Mesenchymal stem cell (in vitro differentiated cells and primary cell): Measurements from ENCODE around the gene COL23A1.

Experiments
- DNase-seq: peaks from one replicate; pipeline ENCODE4 v3.0.0-alpha.2; 2013
- H2AFZ ChIP-seq: one replicate; pipeline ENCODE4 v1.6.1; 2013; ENCODE audit warnings: low read depth, mild to moderate bottlenecking, control low read depth, inconsistent platforms, low read length, moderate library complexity
- H2AK5ac ChIP-seq: 2 replicates; pipeline ENCODE4 v1.6.1; 2013; ENCODE audit warnings: low read length, moderate library complexity, mild to moderate bottlenecking, inconsistent platforms; ENCODE audit not compliant: severe bottlenecking
- H2BK120ac ChIP-seq: one replicate; pipeline ENCODE4 v1.6.1; 2013; ENCODE audit warnings: low read depth, mild to moderate bottlenecking, inconsistent platforms, low read length, moderate library complexity
- H2BK12ac ChIP-seq, 2 experiments: one replicate each; pipeline ENCODE4 v1.6.1; 2013; ENCODE audit warnings: inconsistent platforms in 2 of 2, low read length in 2 of 2, mild to moderate bottlenecking in 2 of 2, moderate library complexity in 2 of 2, control low read depth in 1 of 2
- H2BK15ac ChIP-seq: one replicate; pipeline ENCODE4 v1.6.1; 2013; ENCODE audit warnings: mild to moderate bottlenecking, low read depth, inconsistent platforms; ENCODE audit not compliant: poor library complexity, severe bottlenecking
- H2BK5ac ChIP-seq: 2 replicates; pipeline ENCODE4 v1.6.1; 2013; ENCODE audit warnings: low read depth, mild to moderate bottlenecking, low read length, control low read depth, inconsistent platforms; ENCODE audit not compliant: poor library complexity, severe bottlenecking
- H3K14ac ChIP-seq, 2 experiments: one replicate each; pipeline ENCODE4 v1.6.1; 2013; ENCODE audit warnings: inconsistent platforms in 2 of 2, low read length in 2 of 2, control low read depth in 1 of 2, mild to moderate bottlenecking in 1 of 2, moderate library complexity in 1 of 2
- H3K18ac ChIP-seq, 2 experiments: one replicate each; pipeline ENCODE4 v1.6.1; 2013; ENCODE audit warnings: inconsistent platforms in 2 of 2, low read length in 2 of 2, control low read depth in 1 of 2, low read depth in 1 of 2, mild to moderate bottlenecking in 1 of 2
- H3K23ac ChIP-seq, 2 experiments: one replicate each; pipeline ENCODE4 v1.6.1; 2013; ENCODE audit warnings: inconsistent platforms in 2 of 2, low read length in 2 of 2, mild to moderate bottlenecking in 2 of 2, moderate library complexity in 2 of 2, control low read depth in 1 of 2
- H3K27ac ChIP-seq: 2 replicates; pipeline ENCODE4 v1.5.1; 2013; ENCODE audit warnings: mild to moderate bottlenecking, moderate library complexity, low read length, control low read depth, inconsistent platforms; ENCODE audit not compliant: poor library complexity, severe bottlenecking
- H3K27me3 ChIP-seq, 2 experiments: 2 replicates each; pipeline versions ENCODE4 v1.6.1 to v1.7.0; 2013; ENCODE audit warnings: low read length in 2 of 2, mild to moderate bottlenecking in 2 of 2, moderate library complexity in 2 of 2, control low read depth in 1 of 2, inconsistent platforms in 1 of 2; ENCODE audit not compliant: control insufficient read depth in 1 of 2, insufficient read depth in 1 of 2
- H3K36me3 ChIP-seq, 2 experiments: 2 replicates each; pipeline versions ENCODE4 v1.6.1 to v1.7.0; 2013; ENCODE audit warnings: low read length in 2 of 2, control low read depth in 1 of 2, inconsistent platforms in 1 of 2, low read depth in 1 of 2, mild to moderate bottlenecking in 1 of 2; ENCODE audit not compliant: insufficient read depth in 2 of 2, control insufficient read depth in 1 of 2
- H3K4ac ChIP-seq, 2 experiments: one replicate each; pipeline ENCODE4 v1.6.1; 2013; ENCODE audit warnings: inconsistent platforms in 2 of 2, low read length in 2 of 2, mild to moderate bottlenecking in 2 of 2, moderate library complexity in 2 of 2, control low read depth in 1 of 2, low read depth in 1 of 2
- H3K4me1 ChIP-seq: 2 replicates; pipeline ENCODE4 v1.6.1; 2013; ENCODE audit warnings: low read depth, low read length, control low read depth; ENCODE audit not compliant: control insufficient read depth, insufficient read depth
- H3K4me2 ChIP-seq: 2 replicates; pipeline ENCODE4 v1.6.1; 2013; ENCODE audit warnings: low read length, mild to moderate bottlenecking, inconsistent platforms; ENCODE audit not compliant: poor library complexity, severe bottlenecking
- H3K4me3 ChIP-seq, 2 experiments: 2 replicates each; pipeline versions ENCODE4 v1.5.1 to v1.7.0; 2013; ENCODE audit warnings: low read length in 2 of 2, mild to moderate bottlenecking in 2 of 2, control low read depth in 1 of 2, low read depth in 1 of 2; ENCODE audit not compliant: insufficient read depth in 1 of 2
- H3K79me1 ChIP-seq: replicated peaks from 2 replicates; pipeline ENCODE4 v1.6.1; 2013; ENCODE audit warnings: mild to moderate bottlenecking, control low read depth, low read length, inconsistent platforms; ENCODE audit not compliant: poor library complexity, severe bottlenecking
- H3K9ac ChIP-seq: 2 replicates; pipeline ENCODE4 v1.7.0; 2013; ENCODE audit warnings: mild to moderate bottlenecking, low read length, moderate library complexity
- H3K9me3 ChIP-seq: 2 replicates; pipeline ENCODE4 v1.7.0; 2013; ENCODE audit warnings: mild to moderate bottlenecking, low read length; ENCODE audit not compliant: control insufficient read depth
- H4K8ac ChIP-seq: one replicate; pipeline ENCODE4 v1.6.1; 2013; ENCODE audit warnings: inconsistent platforms, mild to moderate bottlenecking, low read length, moderate library complexity
- H4K91ac ChIP-seq: one replicate; pipeline ENCODE4 v1.6.1; 2013; ENCODE audit warnings: mild to moderate bottlenecking, low read length, inconsistent platforms
- WGBS: methylation state at CpG from one replicate; pipeline ENCODE4 v1.1.7; 2013; ENCODE audit warnings: mixed read lengths; 5-methylcytosine and 5-hydroxymethylcytosine counted together

The COL23A1 gene

GRCh38 chr5:178495706-178496105 is 94.5 kb downstream of the COL23A1 start:
- no peak overlapping the region for H3K27ac ChIP-seq
- no peaks in the 10 kb centered on the region for H3K79me1 ChIP-seq
- no peak overlapping the region for H2BK120ac ChIP-seq
- no peak overlapping the region for H3K4me2 ChIP-seq
- H3K14ac ChIP-seq: no peak overlapping the region
- H3K27me3 ChIP-seq: no peaks in the 10 kb centered on the region
- no peak overlapping the region for H4K8ac ChIP-seq
- H2BK12ac ChIP-seq: no peak overlapping the region
- no peak overlapping the region for H2AK5ac ChIP-seq
- H3K23ac ChIP-seq: no peak overlapping the region
- no peaks in the 10 kb centered on the region for H3K36me3 ChIP-seq
- H2BK5ac ChIP-seq: no peak overlapping the region
- H2AFZ ChIP-seq: no peak overlapping the region
- H3K4me1 ChIP-seq: no peaks in the 10 kb centered on the region
- no peak overlapping the region for H3K4ac ChIP-seq
- peaks cover 6% of the 10 kb centered on the region for H3K9me3 ChIP-seq
- H4K91ac ChIP-seq: no peak overlapping the region
- WGBS: 92% methylated on average over 4 of the region's 4 CpGs
- no peak overlapping the region for H3K4me3 ChIP-seq
- no peak overlapping the region for H3K18ac ChIP-seq
- no peak overlapping the region for H2BK15ac ChIP-seq
- H3K9ac ChIP-seq: no peak overlapping the region
- DNase-seq: no peak

- H3K4me2 ChIP-seq: no peak overlapping the region
- H3K9ac ChIP-seq: no peak overlapping the region
- no peak overlapping the region for H3K4ac ChIP-seq
- no peak overlapping the region for H4K8ac ChIP-seq
- H2BK12ac ChIP-seq: no peak overlapping the region
- H3K18ac ChIP-seq: no peak overlapping the region
- H3K4me3 ChIP-seq: no peak overlapping the region
- no peak overlapping the region for H4K91ac ChIP-seq
- H3K14ac ChIP-seq: no peak overlapping the region
- no peak overlapping the region for H3K23ac ChIP-seq
- H3K27me3 ChIP-seq: no peaks in the 10 kb centered on the region
- H2AFZ ChIP-seq: no peak overlapping the region
- no peak for DNase-seq
- no peaks in the 10 kb centered on the region for H3K36me3 ChIP-seq
- no peak overlapping the region for H3K27ac ChIP-seq
- H3K4me1 ChIP-seq: no peaks in the 10 kb centered on the region
- peaks cover 19% of the 10 kb centered on the region for H3K9me3 ChIP-seq
- no peak overlapping the region for H2BK15ac ChIP-seq
- H2BK5ac ChIP-seq: no peak overlapping the region
- 83% methylated on average over 8 of the region's 10 CpGs for WGBS
- no peak overlapping the region for H2BK120ac ChIP-seq
- H2AK5ac ChIP-seq: no peak overlapping the region
- no peaks in the 10 kb centered on the region for H3K79me1 ChIP-seq
Observed at GRCh38 chr5:178492278-178492677, 97.9 kb downstream of the COL23A1 start.

GRCh38 chr5:178490935-178491652 is 99.1 kb downstream of the COL23A1 start:
- WGBS: 71% methylated on average over 7 of the region's 11 CpGs
- H3K18ac ChIP-seq: no peak overlapping the region
- H2BK15ac ChIP-seq: no peak overlapping the region
- H3K36me3 ChIP-seq: no peaks in the 10 kb centered on the region
- peaks cover 19% of the 10 kb centered on the region for H3K9me3 ChIP-seq
- H2BK120ac ChIP-seq: no peak overlapping the region
- no peak overlapping the region for H3K23ac ChIP-seq
- no peak overlapping the region for H3K14ac ChIP-seq
- no peak overlapping the region for H3K27ac ChIP-seq
- H2AK5ac ChIP-seq: no peak overlapping the region
- H2AFZ ChIP-seq: no peak overlapping the region
- no peak overlapping the region for H3K4me3 ChIP-seq
- H2BK5ac ChIP-seq: no peak overlapping the region
- H3K4me2 ChIP-seq: no peak overlapping the region
- H3K4me1 ChIP-seq: no peaks in the 10 kb centered on the region
- no peak overlapping the region for H3K4ac ChIP-seq
- no peak overlapping the region for H2BK12ac ChIP-seq
- no peaks in the 10 kb centered on the region for H3K79me1 ChIP-seq
- no peak overlapping the region for H4K8ac ChIP-seq
- H4K91ac ChIP-seq: no peak overlapping the region
- H3K9ac ChIP-seq: no peak overlapping the region
- DNase-seq: no peak
- no peaks in the 10 kb centered on the region for H3K27me3 ChIP-seq

GRCh38 chr5:178489271-178489976 is 100.8 kb downstream of the COL23A1 start:
- Histone ChIP-seq H4K91ac (no peak overlapping the region), H3K79me1 (no peaks in the 10 kb centered on the region), H2BK5ac (no peak overlapping the region), H3K14ac (no peak overlapping the region), H3K4me3 (no peak overlapping the region), H4K8ac (no peak overlapping the region), H2BK12ac (no peak overlapping the region), H3K23ac (no peak overlapping the region), H3K18ac (no peak overlapping the region), H2AFZ (no peak overlapping the region), H3K4ac (no peak overlapping the region), H3K9me3 (peaks cover 19% of the 10 kb centered on the region), H2BK120ac (no peak overlapping the region), H3K27me3 (no peaks in the 10 kb centered on the region), H3K36me3 (no peaks in the 10 kb centered on the region), H2AK5ac (no peak overlapping the region), H3K4me2 (no peak overlapping the region), H3K27ac (no peak overlapping the region), H3K9ac (no peak overlapping the region), H2BK15ac (no peak overlapping the region), H3K4me1 (no peaks in the 10 kb centered on the region)
- 85% methylated on average over 12 of the region's 12 CpGs for WGBS
- DNase-seq: peak; percentile 15
